GM23338 (cell line): ENCODE data around the gene SCCPDH. TPM values are rescaled to one million over a fixed set of nuclear protein-coding genes. Genes with fewer than 3 reads are reported as not detected.

ENCODE experiments used
- ATAC-seq: fragments of 200-7000 bp; cut with Tn5 transposase; 3 replicates; pipeline ENCODE4 v1.9.1; 2020
- DNase-seq: peaks from one replicate; pipeline ENCODE4 v3.0.0-alpha.2; 2015; ENCODE audit warnings: low spot score
- H2AFZ ChIP-seq: fragments of 200-600 bp; sonication (generic); 2 replicates; pipeline ENCODE4 v1.8.0; 2016; ENCODE audit warnings: antibody characterized with exemption, mild to moderate bottlenecking, moderate library complexity
- H3F3A ChIP-seq: fragments of 200-600 bp; sonication (generic); replicated peaks from 2 replicates; pipeline ENCODE4 v1.8.0; 2017; ENCODE audit warnings: antibody characterized with exemption, mixed run types, low read depth
- H3K27ac ChIP-seq: fragments of 200-600 bp; sonication (generic); 2 replicates; pipeline ENCODE4 v1.6.1; 2016; ENCODE audit warnings: low read depth
- H3K27me3 ChIP-seq: fragments of 200-600 bp; sonication (generic); 2 replicates; pipeline ENCODE4 v1.8.0; 2016; ENCODE audit warnings: mild to moderate bottlenecking, mixed run types, moderate library complexity; ENCODE audit not compliant: insufficient read depth
- H3K36me3 ChIP-seq: fragments of 200-600 bp; sonication (generic); 2 replicates; pipeline ENCODE4 v1.8.0; 2016; ENCODE audit warnings: mild to moderate bottlenecking; ENCODE audit not compliant: insufficient read depth
- H3K4me1 ChIP-seq: fragments of 200-600 bp; sonication (generic); 2 replicates; pipeline ENCODE4 v1.8.0; 2016; ENCODE audit warnings: mild to moderate bottlenecking, moderate library complexity; ENCODE audit not compliant: insufficient read depth
- H3K4me2 ChIP-seq: fragments of 200-600 bp; sonication (generic); 2 replicates; pipeline ENCODE4 v1.7.1; 2017; ENCODE audit warnings: mixed run types
- H3K4me3 ChIP-seq: fragments of 200-600 bp; sonication (generic); 2 replicates; pipeline ENCODE4 v1.6.1; 2016; ENCODE audit warnings: mixed run types
- H3K79me2 ChIP-seq: fragments of 200-600 bp; sonication (generic); replicated peaks from 2 replicates; pipeline ENCODE4 v1.8.0; 2017; ENCODE audit warnings: mild to moderate bottlenecking; ENCODE audit not compliant: insufficient read depth
- H3K9me2 ChIP-seq: fragments of 200-600 bp; sonication (generic); 2 replicates; pipeline ENCODE4 v1.8.0; 2017; ENCODE audit not compliant: insufficient read depth
- H4K20me1 ChIP-seq: fragments of 200-600 bp; sonication (generic); replicated peaks from 2 replicates; pipeline ENCODE4 v1.8.0; 2017; ENCODE audit warnings: mild to moderate bottlenecking; ENCODE audit not compliant: insufficient read depth
- H3K27ac Mint-ChIP-seq: 2 replicates; pipeline ENCODE4 v1.8.0; 2020; ENCODE audit warnings: inconsistent platforms, mild to moderate bottlenecking, moderate library complexity, mixed read lengths
- H3K27me3 Mint-ChIP-seq: 3 replicates; pipeline ENCODE4 v1.8.0; 2022; ENCODE audit warnings: low read depth, mild to moderate bottlenecking, moderate library complexity, mixed read lengths, inconsistent platforms; ENCODE audit not compliant: insufficient read depth, poor library complexity
- H3K36me3 Mint-ChIP-seq: 3 replicates; pipeline ENCODE4 v1.8.0; 2021; ENCODE audit warnings: low read depth, mild to moderate bottlenecking, inconsistent platforms, moderate library complexity, mixed read lengths
- H3K4me1 Mint-ChIP-seq: 3 replicates; pipeline ENCODE4 v1.8.0; 2020; ENCODE audit warnings: mild to moderate bottlenecking, inconsistent platforms, mixed read lengths
- H3K4me3 Mint-ChIP-seq: 3 replicates; pipeline ENCODE4 v1.8.0; 2021; ENCODE audit warnings: moderate library complexity, mild to moderate bottlenecking, inconsistent platforms, mixed read lengths
- H3K9me3 Mint-ChIP-seq: 3 replicates; pipeline ENCODE4 v1.8.0; 2020; ENCODE audit warnings: moderate library complexity, mild to moderate bottlenecking, inconsistent platforms, mixed read lengths
- CREB1 ChIP-seq: fragments of 250-450 bp; sonication (Bioruptor Pico); IDR thresholded peaks from 2 replicates; pipeline ENCODE4 v1.5.0; 2020; ENCODE audit warnings: low read depth, mild to moderate bottlenecking, moderate library complexity
- CTCF ChIP-seq, 2 experiments: fragments of 200-600 bp in 1 of 2; sonication (generic) in 1 of 2; conservative IDR thresholded peaks; 2 replicates each; pipeline versions ENCODE4 v1.5.1 to v1.6.1; 2016 to 2017; ENCODE audit warnings: antibody characterized with exemption in 2 of 2, low read depth in 2 of 2, mild to moderate bottlenecking in 2 of 2, moderate library complexity in 1 of 2
- EZH2 ChIP-seq: fragments of 200-600 bp; sonication (generic); IDR thresholded peaks from one replicate; pipeline ENCODE4 v1.8.0; 2017; ENCODE audit warnings: antibody characterized with exemption, mild to moderate bottlenecking, low read depth; ENCODE audit not compliant: unreplicated experiment
- EZH2phosphoT487 ChIP-seq: fragments of 200-600 bp; sonication (generic); IDR thresholded peaks from one replicate; pipeline ENCODE4 v1.8.1; 2018; ENCODE audit warnings: antibody characterized with exemption; ENCODE audit not compliant: unreplicated experiment
- JUNB ChIP-seq: IDR thresholded peaks from one replicate; pipeline ENCODE4 v1.6.1; 2016; ENCODE audit warnings: antibody characterized with exemption; ENCODE audit not compliant: unreplicated experiment
- POLR2AphosphoS5 ChIP-seq: IDR thresholded peaks from 2 replicates; pipeline ENCODE4 v1.6.1; 2016; ENCODE audit warnings: antibody characterized with exemption, low read depth
- STAT1 ChIP-seq: IDR thresholded peaks from one replicate; pipeline ENCODE4 v1.6.1; 2016; ENCODE audit warnings: antibody characterized with exemption; ENCODE audit not compliant: unreplicated experiment
- ZNF114 ChIP-seq: fragments of 250-450 bp; sonication (Bioruptor Pico); IDR thresholded peaks from 2 replicates; pipeline ENCODE4 v1.5.0; 2020; ENCODE audit warnings: mild to moderate bottlenecking, moderate library complexity
- ZNF331 ChIP-seq: fragments of 250-450 bp; sonication (Bioruptor Pico); IDR thresholded peaks from 2 replicates; pipeline ENCODE4 v1.5.0; 2020; ENCODE audit warnings: low read depth, mild to moderate bottlenecking, moderate library complexity
- polyA plus RNA-seq: library from polyadenylated mRNA; unstranded; fragments of >200 nt; fragmentation: Nextera tagmentation; extraction: Ambion mirVana; gene quantifications from 2 replicates; pipeline ENCODE4 v1.2.1, GENCODE V29; 2016
- total RNA-seq: library from RNA; depleted of rRNA; stranded (reverse); fragments of >200 nt; shearing (Covaris generic); gene quantifications from 2 replicates; pipeline ENCODE4 v1.2.3, GENCODE V29; 2014
- TF ChIP-seq, protein P1 (sequence below): IDR thresholded peaks from 2 replicates; pipeline ENCODE4 v1.6.1; 2016; ENCODE audit warnings: antibody characterized with exemption
- TF ChIP-seq, protein P2 (sequence below): IDR thresholded peaks from one replicate; pipeline ENCODE4 v1.6.1; 2018; ENCODE audit warnings: antibody characterized with exemption; ENCODE audit not compliant: unreplicated experiment
- TF ChIP-seq, protein P3 (sequence below): fragments of 250-450 bp; sonication (Bioruptor Pico); IDR thresholded peaks from 2 replicates; pipeline ENCODE4 v1.5.0; 2020; ENCODE audit warnings: mild to moderate bottlenecking, moderate library complexity

The SCCPDH gene
- total and polyA plus RNA-seq, 2 experiments from 2014 or later: 14.4 to 18.8 TPM

DNA sequence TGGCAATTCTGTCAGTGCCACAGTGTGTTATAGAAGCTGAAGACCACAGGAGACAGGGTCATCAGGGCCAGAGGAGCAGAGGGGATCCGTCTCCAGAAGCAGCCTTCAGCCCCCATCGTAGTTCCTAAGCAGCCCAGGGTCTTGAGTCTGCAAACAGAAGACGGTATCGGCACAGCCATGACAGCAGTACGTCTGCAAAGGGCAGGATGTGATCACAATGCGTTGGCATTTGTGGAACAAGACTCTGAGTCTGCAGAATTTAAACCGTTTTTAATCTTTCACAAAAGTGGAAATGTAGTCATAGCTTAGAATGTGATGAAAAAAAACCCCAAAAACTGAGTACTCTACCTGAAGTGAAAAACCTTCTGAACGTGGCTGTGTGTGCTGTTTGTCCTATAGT is 44.0 kb upstream of the SCCPDH start:
- H3K27ac Mint-ChIP-seq: no peak overlapping the region
- Histone ChIP-seq H4K20me1 (no peaks in the 10 kb centered on the region), H3K27me3 (no peaks in the 10 kb centered on the region), H3K27ac (no peak overlapping the region), H3K4me1 (no peaks in the 10 kb centered on the region), H3K4me3 (no peak overlapping the region), H3K79me2 (no peaks in the 10 kb centered on the region), H2AFZ (no peak overlapping the region), H3K9me2 (no peaks in the 10 kb centered on the region), H3K4me2 (no peak overlapping the region), H3K36me3 (no peaks in the 10 kb centered on the region), H3F3A (no peaks in the 10 kb centered on the region)
- TF ChIP-seq EZH2phosphoT487 (no peak), CREB1 (CRISPR knock-in tag) (no peak), ZNF114 (CRISPR knock-in tag) (no peak), STAT1 (no peak), CTCF (conservative IDR thresholded peaks at IDR 0.05; ENCODE audit: low read depth in 2 of 2) (no peak), POLR2AphosphoS5 (no peak), ZNF331 (CRISPR knock-in tag) (no peak), EZH2 (no peak), JUNB (no peak)
- TF ChIP-seq, protein P1, sequence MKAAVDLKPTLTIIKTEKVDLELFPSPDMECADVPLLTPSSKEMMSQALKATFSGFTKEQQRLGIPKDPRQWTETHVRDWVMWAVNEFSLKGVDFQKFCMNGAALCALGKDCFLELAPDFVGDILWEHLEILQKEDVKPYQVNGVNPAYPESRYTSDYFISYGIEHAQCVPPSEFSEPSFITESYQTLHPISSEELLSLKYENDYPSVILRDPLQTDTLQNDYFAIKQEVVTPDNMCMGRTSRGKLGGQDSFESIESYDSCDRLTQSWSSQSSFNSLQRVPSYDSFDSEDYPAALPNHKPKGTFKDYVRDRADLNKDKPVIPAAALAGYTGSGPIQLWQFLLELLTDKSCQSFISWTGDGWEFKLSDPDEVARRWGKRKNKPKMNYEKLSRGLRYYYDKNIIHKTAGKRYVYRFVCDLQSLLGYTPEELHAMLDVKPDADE: no peak
- TF ChIP-seq, protein P2, sequence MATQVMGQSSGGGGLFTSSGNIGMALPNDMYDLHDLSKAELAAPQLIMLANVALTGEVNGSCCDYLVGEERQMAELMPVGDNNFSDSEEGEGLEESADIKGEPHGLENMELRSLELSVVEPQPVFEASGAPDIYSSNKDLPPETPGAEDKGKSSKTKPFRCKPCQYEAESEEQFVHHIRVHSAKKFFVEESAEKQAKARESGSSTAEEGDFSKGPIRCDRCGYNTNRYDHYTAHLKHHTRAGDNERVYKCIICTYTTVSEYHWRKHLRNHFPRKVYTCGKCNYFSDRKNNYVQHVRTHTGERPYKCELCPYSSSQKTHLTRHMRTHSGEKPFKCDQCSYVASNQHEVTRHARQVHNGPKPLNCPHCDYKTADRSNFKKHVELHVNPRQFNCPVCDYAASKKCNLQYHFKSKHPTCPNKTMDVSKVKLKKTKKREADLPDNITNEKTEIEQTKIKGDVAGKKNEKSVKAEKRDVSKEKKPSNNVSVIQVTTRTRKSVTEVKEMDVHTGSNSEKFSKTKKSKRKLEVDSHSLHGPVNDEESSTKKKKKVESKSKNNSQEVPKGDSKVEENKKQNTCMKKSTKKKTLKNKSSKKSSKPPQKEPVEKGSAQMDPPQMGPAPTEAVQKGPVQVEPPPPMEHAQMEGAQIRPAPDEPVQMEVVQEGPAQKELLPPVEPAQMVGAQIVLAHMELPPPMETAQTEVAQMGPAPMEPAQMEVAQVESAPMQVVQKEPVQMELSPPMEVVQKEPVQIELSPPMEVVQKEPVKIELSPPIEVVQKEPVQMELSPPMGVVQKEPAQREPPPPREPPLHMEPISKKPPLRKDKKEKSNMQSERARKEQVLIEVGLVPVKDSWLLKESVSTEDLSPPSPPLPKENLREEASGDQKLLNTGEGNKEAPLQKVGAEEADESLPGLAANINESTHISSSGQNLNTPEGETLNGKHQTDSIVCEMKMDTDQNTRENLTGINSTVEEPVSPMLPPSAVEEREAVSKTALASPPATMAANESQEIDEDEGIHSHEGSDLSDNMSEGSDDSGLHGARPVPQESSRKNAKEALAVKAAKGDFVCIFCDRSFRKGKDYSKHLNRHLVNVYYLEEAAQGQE: no peak
- TF ChIP-seq, protein P3, sequence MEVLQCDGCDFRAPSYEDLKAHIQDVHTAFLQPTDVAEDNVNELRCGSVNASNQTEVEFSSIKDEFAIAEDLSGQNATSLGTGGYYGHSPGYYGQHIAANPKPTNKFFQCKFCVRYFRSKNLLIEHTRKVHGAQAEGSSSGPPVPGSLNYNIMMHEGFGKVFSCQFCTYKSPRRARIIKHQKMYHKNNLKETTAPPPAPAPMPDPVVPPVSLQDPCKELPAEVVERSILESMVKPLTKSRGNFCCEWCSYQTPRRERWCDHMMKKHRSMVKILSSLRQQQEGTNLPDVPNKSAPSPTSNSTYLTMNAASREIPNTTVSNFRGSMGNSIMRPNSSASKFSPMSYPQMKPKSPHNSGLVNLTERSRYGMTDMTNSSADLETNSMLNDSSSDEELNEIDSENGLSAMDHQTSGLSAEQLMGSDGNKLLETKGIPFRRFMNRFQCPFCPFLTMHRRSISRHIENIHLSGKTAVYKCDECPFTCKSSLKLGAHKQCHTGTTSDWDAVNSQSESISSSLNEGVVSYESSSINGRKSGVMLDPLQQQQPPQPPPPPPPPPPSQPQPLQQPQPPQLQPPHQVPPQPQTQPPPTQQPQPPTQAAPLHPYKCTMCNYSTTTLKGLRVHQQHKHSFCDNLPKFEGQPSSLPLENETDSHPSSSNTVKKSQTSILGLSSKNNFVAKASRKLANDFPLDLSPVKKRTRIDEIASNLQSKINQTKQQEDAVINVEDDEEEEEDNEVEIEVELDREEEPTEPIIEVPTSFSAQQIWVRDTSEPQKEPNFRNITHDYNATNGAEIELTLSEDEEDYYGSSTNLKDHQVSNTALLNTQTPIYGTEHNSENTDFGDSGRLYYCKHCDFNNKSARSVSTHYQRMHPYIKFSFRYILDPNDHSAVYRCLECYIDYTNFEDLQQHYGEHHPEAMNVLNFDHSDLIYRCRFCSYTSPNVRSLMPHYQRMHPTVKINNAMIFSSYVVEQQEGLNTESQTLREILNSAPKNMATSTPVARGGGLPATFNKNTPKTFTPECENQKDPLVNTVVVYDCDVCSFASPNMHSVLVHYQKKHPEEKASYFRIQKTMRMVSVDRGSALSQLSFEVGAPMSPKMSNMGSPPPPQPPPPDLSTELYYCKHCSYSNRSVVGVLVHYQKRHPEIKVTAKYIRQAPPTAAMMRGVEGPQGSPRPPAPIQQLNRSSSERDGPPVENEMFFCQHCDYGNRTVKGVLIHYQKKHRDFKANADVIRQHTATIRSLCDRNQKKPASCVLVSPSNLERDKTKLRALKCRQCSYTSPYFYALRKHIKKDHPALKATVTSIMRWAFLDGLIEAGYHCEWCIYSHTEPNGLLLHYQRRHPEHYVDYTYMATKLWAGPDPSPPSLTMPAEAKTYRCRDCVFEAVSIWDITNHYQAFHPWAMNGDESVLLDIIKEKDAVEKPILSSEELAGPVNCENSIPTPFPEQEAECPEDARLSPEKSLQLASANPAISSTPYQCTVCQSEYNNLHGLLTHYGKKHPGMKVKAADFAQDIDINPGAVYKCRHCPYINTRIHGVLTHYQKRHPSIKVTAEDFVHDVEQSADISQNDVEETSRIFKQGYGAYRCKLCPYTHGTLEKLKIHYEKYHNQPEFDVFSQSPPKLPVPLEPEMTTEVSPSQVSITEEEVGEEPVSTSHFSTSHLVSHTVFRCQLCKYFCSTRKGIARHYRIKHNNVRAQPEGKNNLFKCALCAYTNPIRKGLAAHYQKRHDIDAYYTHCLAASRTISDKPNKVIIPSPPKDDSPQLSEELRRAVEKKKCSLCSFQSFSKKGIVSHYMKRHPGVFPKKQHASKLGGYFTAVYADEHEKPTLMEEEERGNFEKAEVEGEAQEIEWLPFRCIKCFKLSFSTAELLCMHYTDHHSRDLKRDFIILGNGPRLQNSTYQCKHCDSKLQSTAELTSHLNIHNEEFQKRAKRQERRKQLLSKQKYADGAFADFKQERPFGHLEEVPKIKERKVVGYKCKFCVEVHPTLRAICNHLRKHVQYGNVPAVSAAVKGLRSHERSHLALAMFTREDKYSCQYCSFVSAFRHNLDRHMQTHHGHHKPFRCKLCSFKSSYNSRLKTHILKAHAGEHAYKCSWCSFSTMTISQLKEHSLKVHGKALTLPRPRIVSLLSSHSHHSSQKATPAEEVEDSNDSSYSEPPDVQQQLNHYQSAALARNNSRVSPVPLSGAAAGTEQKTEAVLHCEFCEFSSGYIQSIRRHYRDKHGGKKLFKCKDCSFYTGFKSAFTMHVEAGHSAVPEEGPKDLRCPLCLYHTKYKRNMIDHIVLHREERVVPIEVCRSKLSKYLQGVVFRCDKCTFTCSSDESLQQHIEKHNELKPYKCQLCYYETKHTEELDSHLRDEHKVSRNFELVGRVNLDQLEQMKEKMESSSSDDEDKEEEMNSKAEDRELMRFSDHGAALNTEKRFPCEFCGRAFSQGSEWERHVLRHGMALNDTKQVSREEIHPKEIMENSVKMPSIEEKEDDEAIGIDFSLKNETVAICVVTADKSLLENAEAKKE (CRISPR knock-in tag): no peak
- no peaks in the 10 kb centered on the region for H3K4me1 Mint-ChIP-seq
- H3K9me3 Mint-ChIP-seq: no peaks in the 10 kb centered on the region
- H3K36me3 Mint-ChIP-seq: no peaks in the 10 kb centered on the region
- H3K4me3 Mint-ChIP-seq: no peak overlapping the region
- no peak for ATAC-seq
- peaks cover 2% of the 10 kb centered on the region for H3K27me3 Mint-ChIP-seq
- DNase-seq: no peak
